ENCODE measurements around the gene LRRC4C. TPM values are rescaled to one million over a fixed set of nuclear protein-coding genes. Genes with fewer than 3 reads are reported as not detected.

The LRRC4C gene
- total RNA-seq, 6 experiments from 2014 or later, result 0.25 to 0.43 (median 0.27) TPM

DNA sequence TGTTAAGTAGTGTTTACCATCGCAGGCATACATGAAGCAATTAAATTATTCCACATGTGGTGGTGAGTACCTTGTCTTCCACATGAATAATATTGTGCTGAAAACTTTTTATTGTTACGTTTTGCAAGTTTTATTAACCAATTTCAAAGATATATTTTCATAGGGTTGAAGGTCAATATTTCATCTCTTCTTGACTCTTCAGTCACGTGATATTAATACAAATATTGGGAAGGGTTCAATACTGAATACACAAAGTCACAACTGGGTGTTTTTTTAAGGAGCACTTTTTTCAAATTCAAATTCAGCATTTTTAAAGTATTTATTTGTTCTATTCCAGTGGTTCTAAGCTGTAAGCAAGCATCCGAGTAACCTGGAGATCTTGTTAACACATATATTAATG, 348.9 kb downstream of the LRRC4C start:
- Histone ChIP-seq H3K4me1 (no peaks in the 10 kb centered on the region), H3K27ac (no peak overlapping the region), H3K4me3 (no peak overlapping the region), H3K27me3 (no peaks in the 10 kb centered on the region), H3K9me3 (no peaks in the 10 kb centered on the region), H3K36me3 (no peaks in the 10 kb centered on the region)
- no peak for TF ChIP-seq POLR2A (IDR thresholded peaks at IDR 0.05)
- TF ChIP-seq, protein P1, sequence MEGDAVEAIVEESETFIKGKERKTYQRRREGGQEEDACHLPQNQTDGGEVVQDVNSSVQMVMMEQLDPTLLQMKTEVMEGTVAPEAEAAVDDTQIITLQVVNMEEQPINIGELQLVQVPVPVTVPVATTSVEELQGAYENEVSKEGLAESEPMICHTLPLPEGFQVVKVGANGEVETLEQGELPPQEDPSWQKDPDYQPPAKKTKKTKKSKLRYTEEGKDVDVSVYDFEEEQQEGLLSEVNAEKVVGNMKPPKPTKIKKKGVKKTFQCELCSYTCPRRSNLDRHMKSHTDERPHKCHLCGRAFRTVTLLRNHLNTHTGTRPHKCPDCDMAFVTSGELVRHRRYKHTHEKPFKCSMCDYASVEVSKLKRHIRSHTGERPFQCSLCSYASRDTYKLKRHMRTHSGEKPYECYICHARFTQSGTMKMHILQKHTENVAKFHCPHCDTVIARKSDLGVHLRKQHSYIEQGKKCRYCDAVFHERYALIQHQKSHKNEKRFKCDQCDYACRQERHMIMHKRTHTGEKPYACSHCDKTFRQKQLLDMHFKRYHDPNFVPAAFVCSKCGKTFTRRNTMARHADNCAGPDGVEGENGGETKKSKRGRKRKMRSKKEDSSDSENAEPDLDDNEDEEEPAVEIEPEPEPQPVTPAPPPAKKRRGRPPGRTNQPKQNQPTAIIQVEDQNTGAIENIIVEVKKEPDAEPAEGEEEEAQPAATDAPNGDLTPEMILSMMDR (IDR thresholded peaks at IDR 0.05), result no peak
- intact Hi-C loops (cut with DNase I), result no loop called here
- 40% methylated on average over 4 of the region's 4 CpGs for WGBS (ENCODE audit: insufficient coverage, low coverage, low lambda C conversion rate, missing lambda C conversion rate)
- ATAC-seq (no peak), DNase-seq (no peak)

DNA sequence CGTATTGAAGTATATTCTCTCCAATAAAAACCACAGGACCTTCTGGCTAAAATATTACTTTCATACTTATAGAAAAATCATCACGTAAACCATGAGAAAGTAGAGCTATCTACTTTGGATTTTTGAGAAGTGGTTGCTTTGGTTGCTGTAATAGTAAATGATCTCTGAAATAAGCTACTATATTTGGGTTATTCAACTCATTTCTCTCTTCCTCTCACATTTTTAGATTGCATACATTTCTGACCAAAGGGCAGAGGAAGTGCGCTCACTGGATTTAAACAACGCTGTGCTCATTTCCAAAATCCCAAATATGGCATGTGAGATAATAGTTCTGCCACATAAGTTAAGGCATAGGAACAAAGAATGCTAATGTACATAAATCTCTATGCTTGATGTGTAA, 357.0 kb downstream of the LRRC4C start:
- DNase-seq (no peak), ATAC-seq (no peak)
- Histone ChIP-seq H3K4me1 (no peaks in the 10 kb centered on the region), H3K4me3 (no peak overlapping the region), H3K27me3 (no peaks in the 10 kb centered on the region), H3K36me3 (no peaks in the 10 kb centered on the region), H3K27ac (no peak overlapping the region), H3K9me3 (no peaks in the 10 kb centered on the region)
- TF ChIP-seq, protein P1 (IDR thresholded peaks at IDR 0.05), result no peak
- TF ChIP-seq POLR2A (IDR thresholded peaks at IDR 0.05), result no peak
- intact Hi-C loops (cut with DNase I), result no loop called here
- 62% methylated on average over 4 of the region's 4 CpGs for WGBS (ENCODE audit: insufficient coverage, low coverage, low lambda C conversion rate, missing lambda C conversion rate)

DNA sequence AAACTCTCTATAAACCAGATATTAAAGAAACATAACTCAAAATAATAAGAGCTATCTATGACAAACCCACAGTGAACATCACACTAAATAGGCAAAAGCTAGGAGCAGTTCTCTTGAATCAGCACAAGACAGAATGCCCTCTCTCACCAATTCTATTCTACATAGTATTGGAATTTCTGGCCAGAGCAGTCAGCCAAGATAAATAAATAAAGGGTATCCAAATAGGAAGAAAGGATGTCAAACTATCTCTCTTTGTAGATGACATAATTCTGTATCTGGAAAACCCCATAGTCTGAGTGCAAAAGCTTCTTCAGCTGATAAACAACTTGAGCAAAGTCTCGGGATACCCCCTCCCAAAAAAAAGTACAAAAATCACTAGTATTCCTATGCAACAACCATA, 359.8 kb downstream of the LRRC4C start:
- ATAC-seq (peak in 3 of 4 donors; percentile 29 to 83 (median 80)), DNase-seq (no peak)
- Histone ChIP-seq H3K36me3 (no peaks in the 10 kb centered on the region), H3K4me1 (no peaks in the 10 kb centered on the region), H3K27me3 (no peaks in the 10 kb centered on the region), H3K4me3 (no peak overlapping the region), H3K9me3 (no peaks in the 10 kb centered on the region), H3K27ac (no peak overlapping the region)
- intact Hi-C loops (cut with DNase I), result no loop called here
- TF ChIP-seq, protein P1 (IDR thresholded peaks at IDR 0.05), result no peak
- no peak for TF ChIP-seq POLR2A (IDR thresholded peaks at IDR 0.05)
- WGBS (ENCODE audit: insufficient coverage, low coverage, low lambda C conversion rate, missing lambda C conversion rate), result 6% methylated on average over 1 of the region's 1 CpG

DNA sequence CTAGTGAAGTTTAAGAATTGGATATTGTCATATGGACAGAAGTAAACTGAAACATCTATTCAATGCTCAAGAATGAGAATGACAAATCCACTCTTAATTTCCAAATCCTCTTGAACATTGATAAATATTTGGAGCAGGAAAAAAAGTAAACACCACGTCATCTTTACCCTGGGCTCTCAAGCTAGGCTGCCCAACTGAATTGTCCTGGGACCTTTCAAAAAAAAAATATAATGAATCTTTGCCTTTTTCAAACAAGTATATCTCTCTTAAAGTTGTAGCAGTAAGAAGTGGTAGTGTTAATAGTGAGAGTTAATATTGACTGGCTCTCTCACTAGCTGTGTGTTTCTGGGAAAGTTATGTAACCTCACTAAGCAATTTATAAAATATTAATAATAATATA, 374.3 kb downstream of the LRRC4C start:
- no peaks in the 10 kb centered on the region for H3K4me1 ChIP-seq
- intact Hi-C loops (cut with DNase I), result no loop called here
- H3K4me3 ChIP-seq, result no peak overlapping the region
- 16% methylated on average over 1 of the region's 1 CpG for WGBS (ENCODE audit: insufficient coverage, low coverage, low lambda C conversion rate, missing lambda C conversion rate)
- ATAC-seq, result peak in 1 of 4 donors; percentile 35
- DNase-seq, result no peak
- no peaks in the 10 kb centered on the region for H3K27me3 ChIP-seq
- no peak overlapping the region for H3K27ac ChIP-seq
- TF ChIP-seq, protein P1 (IDR thresholded peaks at IDR 0.05), result no peak
- TF ChIP-seq POLR2A (IDR thresholded peaks at IDR 0.05), result no peak
- H3K36me3 ChIP-seq, result no peaks in the 10 kb centered on the region
- H3K9me3 ChIP-seq, result no peaks in the 10 kb centered on the region

DNA sequence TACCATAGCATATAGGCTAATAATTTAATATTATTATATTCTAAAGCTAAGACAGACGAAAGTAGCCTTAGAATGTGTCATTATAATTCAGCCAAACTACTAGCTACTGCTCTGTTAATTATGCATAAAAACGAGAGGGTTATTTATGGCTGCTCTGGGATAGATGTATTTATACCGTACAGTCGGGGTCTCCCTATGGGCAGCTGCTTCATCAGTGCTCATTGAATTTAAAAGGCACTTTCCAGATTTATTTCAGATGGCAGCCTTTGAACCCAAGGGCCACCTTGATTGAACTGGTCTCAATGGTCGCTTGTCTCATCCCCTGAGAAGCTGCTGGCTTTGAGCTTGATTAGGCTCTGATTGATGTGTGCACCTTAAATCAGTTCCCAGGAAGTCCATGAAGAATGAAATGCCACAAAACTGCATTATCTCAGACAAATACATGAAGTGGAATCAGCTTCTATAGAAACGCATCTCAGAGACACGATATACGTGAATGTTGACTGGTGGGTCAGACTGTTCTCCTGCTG, 377.6 kb downstream of the LRRC4C start:
- TF ChIP-seq POLR2A (IDR thresholded peaks at IDR 0.05), result no peak
- TF ChIP-seq, protein P1 (IDR thresholded peaks at IDR 0.05), result no peak
- intact Hi-C loops (cut with DNase I), result no loop called here
- no peak for ATAC-seq
- H3K27me3 ChIP-seq, result no peaks in the 10 kb centered on the region
- no peaks in the 10 kb centered on the region for H3K9me3 ChIP-seq
- no peaks in the 10 kb centered on the region for H3K4me1 ChIP-seq
- H3K36me3 ChIP-seq, result no peaks in the 10 kb centered on the region
- DNase-seq, result no peak
- 52% methylated on average over 8 of the region's 8 CpGs for WGBS (ENCODE audit: insufficient coverage, low coverage, low lambda C conversion rate, missing lambda C conversion rate)
- H3K4me3 ChIP-seq, result no peak overlapping the region
- no peak overlapping the region for H3K27ac ChIP-seq
